K562 (cell line): ENCODE measurements around the gene SUCO. TPM values are rescaled to one million over a fixed set of nuclear protein-coding genes. Genes with fewer than 3 reads are reported as not detected.
A peak's percentile ranks its signal among the peaks of the same experiment; 100 is the strongest.

Source experiments
- ATF4 ChIP-seq: fragments of 450-650 bp; formaldehyde crosslinking; IDR thresholded peaks from 2 replicates; pipeline ENCODE4 v1.4.0; 2022; ENCODE audit warnings: mild to moderate bottlenecking, moderate library complexity
- BMI1 ChIP-seq: fragments of 150-350 bp; IDR thresholded peaks from 2 replicates; pipeline ENCODE4 v1.6.1; 2014; ENCODE audit warnings: low read length
- CHD1 ChIP-seq: fragments of 200-600 bp; sonication (generic); IDR thresholded peaks from one replicate; pipeline ENCODE4 v1.6.1; 2012; ENCODE audit warnings: mild to moderate bottlenecking, moderate library complexity, low read length, inconsistent platforms
- CSDE1 ChIP-seq, 2 experiments: fragments of 450-650 bp; IDR thresholded peaks; 2 replicates each; pipeline ENCODE4 v1.6.1; 2016; ENCODE audit warnings: mild to moderate bottlenecking in 1 of 2
- DPF2 ChIP-seq: fragments of 450-650 bp; IDR thresholded peaks from 2 replicates; pipeline ENCODE4 v1.6.1; 2016
- GATA2 ChIP-seq: sonication (generic); formaldehyde crosslinking; IDR thresholded peaks from 2 replicates; pipeline ENCODE4 v1.4.0; 2020; ENCODE audit warnings: mild to moderate bottlenecking, missing genetic modification reagents
- GTF2B ChIP-seq: IDR thresholded peaks from 2 replicates; pipeline ENCODE4 v1.6.1; 2011; ENCODE audit not compliant: insufficient read length; ENCODE audit errors: extremely low read depth
- HDAC3 ChIP-seq: fragments of 450-650 bp; IDR thresholded peaks from 2 replicates; pipeline ENCODE4 v1.6.1; 2018; ENCODE audit warnings: borderline replicate concordance, mild to moderate bottlenecking, moderate library complexity; ENCODE audit not compliant: partially characterized antibody
- HMG20B ChIP-seq: fragments of 250-450 bp; sonication (Bioruptor Pico); IDR thresholded peaks from 2 replicates; pipeline ENCODE4 v1.5.0; 2021; ENCODE audit warnings: mild to moderate bottlenecking
- KAT2B ChIP-seq: IDR thresholded peaks from one replicate; pipeline ENCODE4 v1.6.1; 2012; ENCODE audit warnings: low read depth, mild to moderate bottlenecking, control low read depth, inconsistent platforms, low read length, moderate library complexity
- MEIS2 ChIP-seq: fragments of 450-650 bp; IDR thresholded peaks from 2 replicates; pipeline ENCODE4 v1.6.1; 2014; ENCODE audit warnings: mild to moderate bottlenecking; ENCODE audit not compliant: partially characterized antibody
- NR2F6 ChIP-seq: fragments of 450-650 bp; formaldehyde crosslinking; IDR thresholded peaks from 2 replicates; pipeline ENCODE4 v1.4.0; 2020; ENCODE audit warnings: mild to moderate bottlenecking
- RAD21 ChIP-seq, 2 experiments: fragments of 250-450 bp in 1 of 2; fragments of 450-650 bp in 1 of 2; sonication (Bioruptor Pico) in 1 of 2; formaldehyde crosslinking in 1 of 2; IDR thresholded peaks in 1 of 2; conservative IDR thresholded peaks in 1 of 2; 2 replicates each; pipeline versions ENCODE4 v1.4.0 to v1.8.0; 2020 to 2022; ENCODE audit warnings: mild to moderate bottlenecking in 2 of 2, moderate library complexity in 1 of 2
- RBFOX2 ChIP-seq: fragments of 200-400 bp; formaldehyde crosslinking; IDR thresholded peaks from 2 replicates; pipeline ENCODE4 v1.6.1; 2017; ENCODE audit warnings: low read depth, mild to moderate bottlenecking, low read length, moderate library complexity
- RBM25 ChIP-seq: fragments of 200-400 bp; formaldehyde crosslinking; IDR thresholded peaks from 2 replicates; pipeline ENCODE4 v1.6.1; 2018; ENCODE audit warnings: low read length, low read depth, moderate library complexity; ENCODE audit not compliant: severe bottlenecking
- REST ChIP-seq, 2 experiments: fragments of 450-650 bp; formaldehyde crosslinking in 1 of 2; IDR thresholded peaks; 2 replicates each; pipeline versions ENCODE4 v1.4.0 to v1.6.1; 2014 to 2020; ENCODE audit warnings: mild to moderate bottlenecking in 2 of 2, borderline replicate concordance in 1 of 2, low read depth in 1 of 2
- RNF2 ChIP-seq: sonication (generic); IDR thresholded peaks from 2 replicates; pipeline ENCODE4 v1.6.1; 2016
- TBP ChIP-seq: optimal IDR thresholded peaks from 2 replicates; pipeline ENCODE3; 2011; ENCODE audit warnings: low read depth, low read length, improper control_type of control experiment
- ZC3H8 ChIP-seq: fragments of 450-650 bp; IDR thresholded peaks from 2 replicates; pipeline ENCODE4 v1.6.1; 2017
- ZNF347 ChIP-seq: fragments of 450-650 bp; formaldehyde crosslinking; IDR thresholded peaks from 2 replicates; pipeline ENCODE4 v1.4.0; 2020; ENCODE audit warnings: low read depth, mild to moderate bottlenecking, moderate library complexity
- ZNF551 ChIP-seq: fragments of 250-450 bp; sonication (Bioruptor Pico); IDR thresholded peaks from 2 replicates; pipeline ENCODE4 v1.5.0; 2021; ENCODE audit warnings: mild to moderate bottlenecking, moderate library complexity
- polyA plus RNA-seq, 8 experiments: library from polyadenylated mRNA; depleted of rRNA in 4 of 8; stranded (reverse) in 5 of 8; unstranded in 3 of 8; fragments of >200 nt; fragmentation: Nextera tagmentation in 2 of 8; fragmentation: Illumina TruSeq in 1 of 8; extraction: Ambion mirVana in 2 of 8; extraction: Trizol in 1 of 8; gene quantifications; 2 replicates each; pipeline versions ENCODE4 v1.2.1 to v1.2.3, GENCODE V29; 2011 to 2014; ENCODE audit warnings: inconsistent platforms in 1 of 8, missing spikeins in 1 of 8
- total RNA-seq, 7 experiments: library from RNA; depleted of rRNA in 6 of 7; stranded (reverse); fragments of >200 nt in 6 of 7; fragmentation: Illumina TruSeq in 2 of 7; extraction: Trizol in 2 of 7; gene quantifications; 2 replicates each; pipeline versions ENCODE4 v1.2.1 to v1.2.3, GENCODE V29; 2011 to 2021; ENCODE audit warnings: low replicate concordance in 1 of 7

The SUCO gene
- total and polyA plus RNA-seq, 9 of the 15 experiments (the other 6 are each of a cell fraction or from before 2014, with no cell fraction given) = 2.5 to 20.6 (median 14.3) TPM

GRCh38 chr1:172532183-172532699 is 709 bp upstream of the SUCO start (continued):
- TF ChIP-seq REST (IDR thresholded peaks at IDR 0.05; ENCODE audit: borderline replicate concordance) = no peak
- TF ChIP-seq REST (CRISPR knock-in tag; IDR thresholded peaks at IDR 0.05; ENCODE audit: low read depth) = peak; percentile 35; the same call in 1 of the 2 replicates
- TF ChIP-seq CSDE1 (IDR thresholded peaks at IDR 0.05) = no peak
- no peak for TF ChIP-seq ZNF551 (CRISPR knock-in tag)
- TF ChIP-seq DPF2 = peak; percentile 63; the same call in 1 of the 2 replicates
- no peak for TF ChIP-seq NR2F6 (CRISPR knock-in tag)
- peak; percentile 42 for TF ChIP-seq GTF2B
- TF ChIP-seq MEIS2 = no peak
- TF ChIP-seq BMI1 = no peak
- TF ChIP-seq ZNF347 (CRISPR knock-in tag) = no peak
- peak in 1 of 2 experiments; percentile 24; a peak in 2 of 4 replicates for TF ChIP-seq RAD21 (CRISPR knock-in tag; conservative IDR thresholded peaks at IDR 0.05 in 1 of 2, IDR thresholded peaks at IDR 0.05 in 1 of 2)
- no peak for TF ChIP-seq RBFOX2
- peak; percentile 67; the same call in 1 of the 2 replicates for TF ChIP-seq ATF4
- TF ChIP-seq GATA2 = no peak
- no peak for TF ChIP-seq HMG20B (CRISPR knock-in tag)
- no peak for TF ChIP-seq ZC3H8
- TF ChIP-seq RNF2 = no peak
- no peak for TF ChIP-seq KAT2B
- peak; percentile 84 for TF ChIP-seq RBM25
- TF ChIP-seq TBP = peak; percentile 95
- TF ChIP-seq CHD1 = no peak
- TF ChIP-seq HDAC3 = no peak
